ENCODE data around the gene PDE11A. TPM values are rescaled to one million over a fixed set of nuclear protein-coding genes. Genes with fewer than 3 reads are reported as not detected.

The PDE11A gene
- total RNA-seq, 4 donors from 2014 or later, result under 0.01 to 0.58 (median under 0.01) TPM; not detected in 1

- no peaks in the 10 kb centered on the region for H3K36me3 ChIP-seq
- no peak overlapping the region for H3K27ac ChIP-seq (replicated peaks in 1 of 4)
- WGBS, result 39% methylated on average over 3 of the region's 3 CpGs
- no peak for TF ChIP-seq EP300 (IDR thresholded peaks at IDR 0.05)
- no peak for TF ChIP-seq POLR2A (IDR thresholded peaks at IDR 0.05; ENCODE audit: low read depth)
- no peaks in the 10 kb centered on the region for H3K27me3 ChIP-seq
- intact Hi-C loops (cut with DNase I), result no loop called here
- DNase-seq (ENCODE audit: extremely low spot score), result no peak
- no peak overlapping the region for H3K4me3 ChIP-seq
- H3K9me3 ChIP-seq, result no peaks in the 10 kb centered on the region
- H3K4me1 ChIP-seq, result no peaks in the 10 kb centered on the region
These were observed 357.9 kb downstream of the PDE11A start for GRCh38 chr2:177714704-177715103.

GRCh38 chr2:177712462-177712861 lies 360.1 kb downstream of the PDE11A start:
- Histone ChIP-seq H3K4me3 (no peak overlapping the region), H3K27ac (replicated peaks in 1 of 4) (no peak overlapping the region), H3K36me3 (no peaks in the 10 kb centered on the region), H3K4me1 (no peaks in the 10 kb centered on the region), H3K9me3 (no peaks in the 10 kb centered on the region), H3K27me3 (no peaks in the 10 kb centered on the region)
- 40% methylated on average over 1 of the region's 1 CpG for WGBS
- TF ChIP-seq EP300 (IDR thresholded peaks at IDR 0.05) (no peak), POLR2AphosphoS5 (IDR thresholded peaks at IDR 0.05) (no peak), POLR2A (IDR thresholded peaks at IDR 0.05; ENCODE audit: low read depth) (no peak), CTCF (IDR thresholded peaks at IDR 0.05) (no peak)
- no peak for DNase-seq (ENCODE audit: extremely low spot score)
- intact Hi-C loops (cut with DNase I), result no loop called here

GRCh38 chr2:177711483-177712265 lies 360.9 kb downstream of the PDE11A start:
- H3K36me3 ChIP-seq, result no peaks in the 10 kb centered on the region
- H3K9me3 ChIP-seq, result no peaks in the 10 kb centered on the region
- no peak overlapping the region for H3K4me3 ChIP-seq
- intact Hi-C loops (cut with DNase I), result no loop called here
- WGBS, result 86% methylated on average over 9 of the region's 9 CpGs
- no peaks in the 10 kb centered on the region for H3K27me3 ChIP-seq
- TF ChIP-seq CTCF (IDR thresholded peaks at IDR 0.05), result no peak
- TF ChIP-seq EP300 (IDR thresholded peaks at IDR 0.05), result no peak
- TF ChIP-seq POLR2AphosphoS5 (IDR thresholded peaks at IDR 0.05), result no peak
- no peak overlapping the region for H3K27ac ChIP-seq (replicated peaks in 1 of 4)
- H3K4me1 ChIP-seq, result no peaks in the 10 kb centered on the region
- DNase-seq (ENCODE audit: extremely low spot score), result no peak

- H3K4me3 ChIP-seq, result no peak overlapping the region
- TF ChIP-seq POLR2AphosphoS5 (IDR thresholded peaks at IDR 0.05) (no peak), POLR2A (IDR thresholded peaks at IDR 0.05; ENCODE audit: low read depth) (no peak), CTCF (IDR thresholded peaks at IDR 0.05) (no peak), EP300 (IDR thresholded peaks at IDR 0.05) (no peak)
- no peaks in the 10 kb centered on the region for H3K9me3 ChIP-seq
- 76% methylated on average over 2 of the region's 2 CpGs for WGBS
- no peaks in the 10 kb centered on the region for H3K4me1 ChIP-seq
- H3K27ac ChIP-seq (replicated peaks in 1 of 4), result no peak overlapping the region
- H3K27me3 ChIP-seq, result no peaks in the 10 kb centered on the region
- DNase-seq (ENCODE audit: extremely low spot score), result no peak
- intact Hi-C loops (cut with DNase I), result no loop called here
- H3K36me3 ChIP-seq, result no peaks in the 10 kb centered on the region
These were observed 361.7 kb downstream of the PDE11A start for GRCh38 chr2:177710889-177711288.

- no peaks in the 10 kb centered on the region for H3K9me3 ChIP-seq
- intact Hi-C loops (cut with DNase I), result no loop called here
- no peak overlapping the region for H3K27ac ChIP-seq (replicated peaks in 1 of 4)
- H3K36me3 ChIP-seq, result no peaks in the 10 kb centered on the region
- WGBS, result 73% methylated on average over 8 of the region's 8 CpGs
- TF ChIP-seq POLR2A (IDR thresholded peaks at IDR 0.05; ENCODE audit: low read depth) (no peak), POLR2AphosphoS5 (IDR thresholded peaks at IDR 0.05) (no peak), CTCF (IDR thresholded peaks at IDR 0.05) (no peak), EP300 (IDR thresholded peaks at IDR 0.05) (no peak)
- H3K4me3 ChIP-seq, result no peak overlapping the region
- H3K27me3 ChIP-seq, result no peaks in the 10 kb centered on the region
- DNase-seq (ENCODE audit: extremely low spot score), result no peak
- H3K4me1 ChIP-seq, result no peaks in the 10 kb centered on the region
These were observed 362.6 kb downstream of the PDE11A start for GRCh38 chr2:177709986-177710401.
